NK-92 (cell line): ENCODE measurements around the gene SNRPA1.

Experiments
- DNase-seq: peaks from one replicate; lab custom pipeline; 2025; ENCODE audit not compliant: unreplicated experiment; lab: John Stamatoyannopoulos, UW

Gene SNRPA1

DNA sequence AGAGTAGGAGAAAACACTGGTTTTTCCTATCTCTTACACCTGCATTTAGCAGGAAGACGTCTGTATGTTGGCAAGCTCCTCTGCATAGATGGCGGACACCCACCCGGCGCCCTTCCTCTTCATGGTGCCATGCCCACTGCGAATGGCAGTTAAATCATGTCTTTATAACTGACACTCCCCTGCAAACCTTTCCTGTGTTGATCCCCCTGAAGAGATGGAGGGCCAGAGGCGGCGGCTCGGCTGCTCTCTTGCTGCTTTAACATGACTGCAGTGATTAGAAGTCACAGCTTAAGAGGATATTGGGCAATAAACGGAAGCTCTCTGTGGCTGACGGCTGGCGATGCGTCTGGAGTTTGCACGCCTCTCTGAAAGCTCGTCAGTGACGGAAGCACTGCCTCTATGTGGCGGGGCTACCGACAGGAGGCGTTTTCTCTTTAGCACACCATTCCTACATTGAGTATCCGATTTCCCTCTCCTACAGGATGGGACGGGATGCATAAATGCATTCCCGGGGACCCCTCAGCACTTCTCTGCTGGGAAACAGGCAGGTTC is 25.5 kb upstream of the SNRPA1 start:
- DNase-seq = no peak

DNA sequence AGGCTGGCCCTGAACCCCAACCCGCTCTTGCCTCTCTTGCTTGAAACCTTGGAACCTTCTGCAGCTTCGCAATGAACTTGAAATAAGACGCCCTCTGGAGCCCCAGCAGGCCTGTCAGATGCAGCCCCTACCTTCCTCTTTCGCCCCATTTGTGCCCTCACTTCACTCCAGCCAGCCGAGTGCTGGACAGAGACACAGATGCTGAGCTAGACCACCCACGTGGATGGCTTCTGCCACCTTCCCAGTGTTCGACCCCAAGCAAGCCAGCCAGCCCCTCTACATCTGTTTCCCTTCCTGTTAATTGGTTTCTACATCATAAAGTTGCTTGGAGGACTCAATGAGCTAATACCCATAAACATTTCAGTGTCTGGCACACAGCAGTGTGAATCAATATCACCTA is 23.8 kb upstream of the SNRPA1 start:
- DNase-seq = no peak

DNA sequence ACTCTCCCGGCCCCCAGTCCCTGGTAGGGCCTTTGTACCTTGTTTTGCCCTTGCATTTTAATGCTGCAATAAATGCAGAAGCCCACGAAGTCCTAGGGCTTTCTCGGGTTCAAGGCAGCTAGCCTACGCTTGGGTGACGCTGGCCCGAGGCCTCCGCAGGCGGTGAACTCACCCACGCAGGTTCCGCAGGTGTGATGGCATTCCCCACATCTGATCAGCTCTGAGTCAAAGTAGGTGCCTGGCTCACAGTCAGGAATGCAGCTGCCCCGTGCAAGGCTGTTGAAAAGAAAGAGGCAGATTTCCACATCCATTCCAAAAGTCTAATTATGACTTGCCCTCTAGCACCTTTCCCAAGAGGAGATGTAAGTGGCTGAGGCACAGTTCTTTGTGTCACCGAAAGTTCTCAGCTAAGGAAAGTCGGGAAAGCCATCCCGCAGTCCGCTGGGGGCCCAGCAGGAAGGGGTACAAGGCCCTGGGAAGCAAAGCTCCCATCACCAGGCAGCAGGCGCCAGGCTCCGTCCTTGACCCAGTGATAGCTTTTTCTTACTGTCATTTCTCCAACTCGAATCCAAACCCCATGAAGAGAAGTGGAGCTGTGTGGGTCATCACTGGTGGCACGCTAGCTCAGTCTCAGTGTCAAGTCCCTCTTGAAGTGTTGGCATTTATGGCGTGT is 23.2 kb upstream of the SNRPA1 start:
- no peak for DNase-seq

DNA sequence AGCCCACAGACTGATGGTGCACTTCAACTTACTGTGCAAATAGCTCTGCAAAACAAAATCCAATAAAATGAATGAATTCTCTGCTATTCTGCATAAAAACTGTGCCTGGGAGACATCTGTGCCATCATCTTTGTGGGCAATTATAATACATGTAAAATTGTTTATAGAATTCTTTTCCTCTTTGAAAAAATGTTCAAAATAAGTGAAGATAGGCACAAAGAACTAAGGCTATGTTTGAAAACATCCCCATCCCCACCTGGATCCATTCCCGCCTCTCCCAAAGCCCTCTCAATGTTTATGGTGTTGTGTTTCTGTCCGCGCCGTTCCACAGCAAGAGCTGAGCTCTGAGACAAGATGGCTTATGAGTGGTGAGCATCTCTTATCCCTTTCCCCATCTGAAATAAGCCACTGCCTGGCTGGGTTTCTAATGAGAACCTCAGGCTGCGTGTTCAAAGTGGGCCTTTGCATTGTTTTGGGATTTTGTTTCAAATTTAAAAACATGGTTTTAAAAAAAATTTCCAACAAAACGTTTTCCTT is 22.4 kb upstream of the SNRPA1 start:
- no peak for DNase-seq

DNA sequence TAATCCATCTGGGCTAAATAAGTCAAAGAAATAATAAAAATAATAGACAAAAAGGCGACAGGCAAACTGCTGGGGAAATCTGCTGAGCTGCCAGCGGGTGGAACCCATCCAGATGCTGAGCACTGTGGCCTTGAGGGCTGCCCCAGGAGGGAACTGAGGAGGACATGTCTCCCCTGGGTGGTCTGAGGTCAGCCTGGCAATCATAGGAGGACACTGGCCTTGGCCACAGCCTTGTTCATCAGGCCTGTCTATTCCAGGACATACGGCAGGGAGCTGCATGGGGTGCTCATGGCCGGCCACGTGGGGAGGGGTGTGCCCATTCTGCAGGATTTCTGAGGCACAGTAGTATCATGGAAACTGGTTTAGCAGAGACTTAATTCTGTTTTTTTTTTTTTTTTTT is 21.5 kb upstream of the SNRPA1 start:
- DNase-seq = no peak

DNA sequence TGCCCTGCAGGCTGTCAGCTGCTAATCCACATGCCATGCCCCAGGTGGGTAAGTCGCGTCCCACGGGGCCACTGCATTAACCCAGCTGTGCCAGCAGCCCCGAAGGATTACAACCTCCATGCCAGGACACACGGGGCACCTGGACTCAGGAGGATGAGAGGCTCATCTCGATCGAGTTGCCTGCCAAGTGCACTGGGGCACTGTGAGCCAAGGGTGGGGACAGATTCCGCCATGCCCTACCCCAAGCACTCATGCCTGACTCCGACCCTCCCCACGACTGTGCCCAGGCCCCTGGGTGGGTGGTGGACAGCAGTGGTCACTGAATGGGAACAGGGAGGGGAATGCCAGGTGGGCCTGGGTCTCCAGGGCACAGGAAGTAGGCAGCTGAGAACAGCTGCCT is 20.7 kb upstream of the SNRPA1 start:
- no peak for DNase-seq

DNA sequence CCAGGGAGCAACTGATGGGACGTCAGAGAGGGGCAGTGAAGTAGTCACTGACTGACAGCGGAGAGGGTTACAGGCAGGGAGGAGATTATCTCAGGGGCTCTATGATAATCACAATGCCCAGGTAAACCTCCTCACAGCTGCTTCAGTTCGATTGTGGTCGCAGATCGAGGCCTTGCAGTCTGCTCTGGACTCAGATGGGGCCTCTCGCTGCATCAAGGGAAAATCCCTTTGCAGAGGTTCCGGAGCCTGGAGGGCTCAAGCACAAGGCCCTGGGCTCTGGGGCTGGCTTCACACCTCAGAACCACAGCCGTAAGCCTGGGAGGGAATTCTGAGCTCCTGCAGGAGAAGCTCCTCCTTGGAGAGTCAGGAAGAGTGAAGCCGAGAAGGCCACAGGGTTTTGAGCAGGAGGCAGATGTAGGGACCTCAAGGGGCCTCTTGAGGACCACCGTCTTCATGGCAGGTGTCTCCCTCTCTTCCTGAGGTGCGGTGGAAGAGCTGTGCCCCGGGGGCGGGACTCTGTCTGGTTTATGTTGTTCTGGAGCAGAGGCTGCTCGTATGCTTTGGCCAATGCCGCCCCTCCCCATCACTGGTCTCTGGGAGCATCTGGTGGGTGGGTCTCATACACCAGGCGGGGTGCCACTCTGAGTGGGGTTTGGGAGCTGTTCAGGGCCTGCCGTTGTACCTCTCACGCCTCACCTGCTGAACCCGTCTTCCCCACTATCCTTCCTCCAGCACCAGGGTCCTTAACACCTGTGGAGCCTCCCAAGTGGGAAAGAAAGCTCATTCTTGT is 19.5 kb upstream of the SNRPA1 start:
- no peak for DNase-seq

DNA sequence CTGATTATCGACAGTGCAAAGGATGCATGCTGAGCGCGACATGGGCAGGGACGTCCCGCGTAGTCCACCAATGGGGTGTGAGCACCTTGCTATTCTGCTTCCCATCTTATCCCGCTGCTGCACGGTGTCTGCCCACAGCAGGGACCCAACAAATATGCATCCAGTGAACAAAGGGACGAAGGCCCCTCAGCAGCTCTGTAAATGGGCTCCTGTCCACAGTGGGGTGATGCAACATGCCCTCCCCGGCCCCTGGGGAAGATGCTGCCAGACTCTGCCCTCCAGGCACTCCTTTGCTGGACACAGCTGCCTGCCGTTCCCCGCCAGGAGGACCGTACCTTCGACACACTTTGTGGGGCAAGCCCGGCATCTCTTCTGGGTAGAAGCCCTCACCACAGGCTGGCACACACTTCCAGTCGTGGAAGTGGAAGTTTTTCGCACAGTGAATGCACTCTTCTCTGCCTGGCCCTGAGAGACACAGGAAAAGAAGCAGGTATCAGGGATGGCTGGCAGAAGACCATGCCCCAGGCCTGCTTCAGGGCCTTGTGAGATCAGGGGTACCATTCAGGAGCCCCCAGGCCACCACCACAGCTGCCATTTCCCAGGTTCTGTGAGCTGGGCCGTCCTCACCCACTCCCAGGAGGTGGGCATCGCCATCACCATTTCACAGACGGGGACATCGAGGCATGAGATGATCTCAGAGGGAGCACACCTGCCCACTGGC is 18.2 kb upstream of the SNRPA1 start:
- DNase-seq = no peak

DNA sequence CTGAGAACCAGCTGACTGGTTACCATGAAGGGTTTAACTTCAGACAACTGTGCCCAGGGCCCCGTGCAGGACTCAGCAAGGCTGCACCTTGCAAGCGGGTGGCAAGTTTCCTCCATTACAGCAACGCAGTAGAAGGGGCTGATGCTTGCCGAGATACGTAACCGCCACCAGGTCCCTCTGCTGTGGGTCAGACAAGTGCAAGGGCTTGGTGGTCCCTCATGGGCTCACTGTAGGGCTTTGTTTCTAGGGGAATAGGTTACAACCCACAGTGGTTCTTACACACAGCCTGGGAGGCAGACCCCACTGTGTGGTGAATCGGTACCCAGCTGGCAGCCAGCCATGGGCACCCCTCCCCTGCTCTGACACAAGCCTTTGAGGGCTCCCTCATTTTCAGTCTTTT is 15.5 kb upstream of the SNRPA1 start:
- DNase-seq = no peak

DNA sequence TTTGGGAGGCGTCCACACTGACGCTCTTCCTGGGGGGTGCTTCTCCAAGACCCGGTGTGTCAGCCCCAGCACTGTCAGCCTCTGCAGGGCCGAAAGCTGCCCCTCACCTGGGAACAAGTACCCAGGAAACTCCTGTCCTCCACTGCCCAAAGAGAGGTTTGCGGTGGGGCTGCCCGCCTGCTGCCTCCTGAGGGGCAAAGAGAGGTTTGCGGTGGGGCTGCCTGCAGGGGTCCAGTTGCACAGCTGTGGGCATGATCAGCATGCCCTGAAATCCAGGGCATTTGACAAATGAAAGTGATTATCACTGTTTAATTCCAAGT is 15.1 kb upstream of the SNRPA1 start:
- DNase-seq = no peak

DNA sequence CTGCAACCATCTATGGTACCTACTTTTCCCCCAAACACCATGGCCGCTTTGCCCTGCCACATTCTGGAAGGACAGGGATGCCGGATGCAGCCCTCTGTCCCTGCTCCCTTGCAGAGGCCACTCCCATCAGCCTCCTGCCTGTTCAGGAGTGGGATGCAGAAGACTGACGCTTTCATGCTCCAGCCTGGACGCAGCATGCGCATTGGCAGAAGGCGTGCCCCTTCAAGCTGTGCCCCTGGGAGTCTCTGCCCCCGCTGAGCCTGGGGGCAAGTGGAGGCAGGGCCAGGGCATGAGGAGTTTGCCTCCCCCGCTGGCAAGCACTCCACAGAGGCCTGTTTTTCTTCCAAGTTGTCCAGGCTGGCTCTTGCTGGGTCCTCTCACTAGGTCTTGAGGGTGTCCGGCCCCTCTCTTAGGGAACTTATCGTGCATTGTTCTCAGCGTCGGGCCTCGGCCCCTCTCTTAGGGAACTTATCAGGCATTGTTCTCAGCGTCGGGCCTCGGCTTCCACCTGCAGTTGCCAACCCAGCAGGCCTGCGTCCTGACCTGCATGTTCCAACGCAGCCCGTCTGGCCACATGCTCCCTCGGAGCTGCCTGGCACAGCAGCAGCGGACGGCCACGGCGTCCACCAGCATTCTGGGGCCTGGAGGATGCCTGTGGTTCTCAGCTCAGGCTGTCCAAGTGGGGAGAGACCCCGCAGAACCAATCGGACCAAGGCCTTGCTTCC is 14.6 kb upstream of the SNRPA1 start:
- no peak for DNase-seq

DNA sequence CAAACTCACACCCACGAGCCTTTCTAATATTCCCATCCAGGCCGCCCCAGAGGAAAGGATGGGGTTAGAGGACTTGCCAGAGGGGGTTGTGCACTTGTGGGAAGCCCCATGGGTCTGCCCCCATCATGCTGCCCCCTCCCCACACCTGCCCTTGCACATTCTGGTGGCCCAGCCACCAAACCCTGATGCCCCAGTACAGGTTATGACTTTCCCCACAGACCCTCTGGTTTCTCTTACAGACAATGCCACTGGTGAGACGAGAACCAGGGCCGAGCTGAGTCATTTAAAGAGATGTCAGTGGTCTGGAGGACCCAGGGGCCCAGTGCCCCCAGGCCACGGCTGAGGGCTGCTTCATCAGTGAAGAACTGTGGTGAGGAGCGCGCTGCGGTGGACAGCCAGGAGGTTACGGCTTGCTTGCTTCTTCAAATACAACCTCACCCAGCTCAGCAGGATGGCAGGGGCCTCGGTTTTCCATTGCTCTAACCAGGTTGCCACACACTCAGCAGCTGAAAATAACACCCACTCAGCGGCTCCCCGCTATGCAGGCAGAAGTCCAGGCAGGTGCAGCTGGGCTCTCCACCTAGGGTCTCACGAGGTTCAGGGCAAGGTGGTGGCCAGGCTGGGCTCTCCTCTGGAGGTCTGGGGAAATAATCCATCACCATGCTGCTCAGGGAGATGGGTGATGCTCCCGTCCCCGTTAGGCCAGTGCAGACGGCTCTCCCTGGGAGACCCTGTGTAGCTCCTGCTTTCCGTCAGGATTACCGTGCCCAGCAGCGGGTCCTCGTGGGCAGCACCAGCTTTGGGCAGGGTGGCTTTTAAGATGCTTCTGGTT is 13.8 kb upstream of the SNRPA1 start:
- no peak for DNase-seq

DNA sequence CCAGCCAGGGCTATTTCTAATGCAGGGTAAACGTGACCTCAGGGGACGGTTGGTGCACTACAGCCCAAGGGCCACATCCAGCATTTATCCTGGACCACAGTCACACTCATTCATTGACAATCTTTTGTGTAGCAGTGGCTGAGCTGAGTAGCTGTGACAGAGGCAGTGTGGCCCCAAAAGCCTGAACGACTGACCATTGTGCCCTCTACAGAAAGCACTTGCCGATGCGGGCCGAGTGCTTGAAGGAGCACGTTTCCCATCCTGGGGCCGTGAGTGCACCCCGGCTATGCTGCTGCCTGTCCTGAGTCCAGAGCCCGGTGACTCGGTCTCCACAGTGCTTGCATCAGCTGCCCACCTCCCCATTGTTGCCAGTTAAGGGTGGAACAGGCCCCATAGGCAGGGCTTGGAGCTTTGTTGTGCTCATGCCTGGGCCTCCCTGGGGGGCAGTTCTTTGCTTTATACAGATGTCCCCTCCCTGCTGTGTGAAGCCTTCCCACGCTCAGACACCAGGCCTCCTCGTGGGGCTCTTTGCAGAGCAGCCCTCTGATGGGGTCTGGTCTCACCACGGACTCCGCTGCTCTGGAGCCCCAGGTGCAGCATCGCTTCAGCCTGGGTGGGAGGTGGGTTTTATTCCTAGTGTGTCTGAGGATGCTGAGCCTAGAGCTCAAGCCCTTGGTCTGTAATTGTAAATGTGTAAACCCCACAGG is 13.0 kb upstream of the SNRPA1 start:
- no peak for DNase-seq

DNA sequence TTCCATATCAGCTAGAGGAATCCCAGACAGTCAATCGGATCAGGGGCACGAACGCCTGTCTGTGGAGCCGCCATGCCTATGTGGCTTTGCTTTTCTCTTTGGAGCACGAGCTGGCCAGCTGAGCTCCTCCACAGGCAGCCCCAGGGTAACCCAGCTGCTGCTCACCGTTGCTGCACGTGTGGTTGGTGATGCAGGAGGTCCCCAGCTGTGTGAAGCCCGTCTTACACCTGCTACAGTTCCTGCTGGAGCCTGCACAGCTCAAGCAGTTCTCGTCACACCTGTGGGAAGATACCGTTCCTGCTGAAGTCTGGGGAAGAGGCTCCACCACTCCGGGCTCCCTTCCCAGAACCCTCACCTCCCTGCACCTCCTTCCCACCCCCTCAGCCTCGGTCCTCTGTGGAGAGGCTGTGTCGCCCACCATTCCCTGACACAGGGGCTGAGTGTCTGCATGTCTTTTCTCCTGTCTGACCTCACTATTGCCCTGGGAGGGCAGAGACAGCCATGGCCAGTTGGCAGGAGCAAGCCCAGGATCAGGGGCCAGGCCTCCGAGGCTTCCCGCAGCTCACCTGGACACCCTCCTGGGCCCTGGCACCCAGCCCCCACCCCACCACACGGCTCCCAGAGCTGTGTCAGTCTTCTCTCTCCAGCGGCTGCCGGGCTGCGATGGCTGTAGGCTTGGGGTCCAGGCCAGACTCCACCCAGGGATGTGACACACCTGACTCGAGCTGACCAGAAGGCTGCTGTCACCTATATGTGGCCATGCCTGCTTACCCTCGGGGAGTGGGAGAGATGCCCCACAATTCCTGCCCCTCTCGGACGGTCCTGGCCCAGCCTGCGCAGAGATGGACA is 12.2 kb upstream of the SNRPA1 start:
- DNase-seq = no peak

DNA sequence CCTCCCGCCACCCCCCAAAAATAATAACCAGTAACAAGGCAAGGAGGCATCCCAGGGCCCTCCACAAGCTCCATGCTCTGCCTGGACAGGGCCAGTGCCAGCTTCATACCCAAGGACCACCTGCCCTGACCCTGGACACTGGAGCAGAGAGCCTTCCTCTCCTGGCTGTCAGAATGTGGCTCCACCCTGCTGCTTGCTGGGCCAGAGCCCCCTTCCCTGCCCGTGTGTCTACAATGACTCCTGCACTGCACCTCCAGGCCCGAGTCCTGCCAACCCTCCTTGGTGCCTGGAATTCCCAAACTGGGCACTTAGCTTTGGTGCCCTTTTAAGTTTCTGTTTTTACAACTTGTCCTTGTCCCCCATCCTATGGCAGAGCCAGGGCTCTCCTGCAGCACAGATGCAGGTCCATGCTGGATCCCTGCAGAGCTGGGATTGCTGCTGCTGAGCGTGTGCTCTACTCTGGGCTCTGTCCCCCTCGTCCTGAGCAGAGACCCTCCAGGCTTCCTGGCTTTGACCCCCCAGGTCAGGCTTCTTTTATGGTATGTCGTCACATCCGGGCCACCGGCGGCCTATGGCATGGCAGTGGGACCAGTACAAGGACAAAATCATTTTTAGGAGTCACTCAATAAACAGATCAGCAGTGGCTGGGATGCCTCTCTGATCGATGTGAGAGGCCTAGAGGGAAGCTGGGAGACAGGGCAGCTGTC is 11.4 kb upstream of the SNRPA1 start:
- no peak for DNase-seq

DNA sequence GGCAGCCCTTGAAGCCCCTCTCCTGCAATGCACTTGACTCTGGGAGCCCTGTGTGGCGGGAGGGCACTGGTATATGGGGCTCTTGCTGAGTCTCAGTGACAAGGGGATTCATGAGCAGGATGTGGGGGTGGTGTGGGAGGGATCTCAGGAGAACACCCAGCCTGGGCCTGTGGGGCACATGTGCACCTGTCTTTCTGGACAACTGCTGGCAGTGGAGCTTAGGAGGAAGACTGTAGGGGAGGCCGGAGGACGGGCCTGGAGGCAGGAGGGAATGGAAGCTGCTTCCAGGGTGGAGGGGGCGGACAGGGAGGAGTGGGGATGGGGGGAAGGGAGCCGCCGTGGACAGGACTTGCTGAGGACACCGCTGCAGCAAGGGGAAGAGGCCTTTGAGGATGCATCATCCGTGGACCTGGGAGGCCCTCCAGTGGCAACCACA is 10.8 kb upstream of the SNRPA1 start:
- DNase-seq = no peak

DNA sequence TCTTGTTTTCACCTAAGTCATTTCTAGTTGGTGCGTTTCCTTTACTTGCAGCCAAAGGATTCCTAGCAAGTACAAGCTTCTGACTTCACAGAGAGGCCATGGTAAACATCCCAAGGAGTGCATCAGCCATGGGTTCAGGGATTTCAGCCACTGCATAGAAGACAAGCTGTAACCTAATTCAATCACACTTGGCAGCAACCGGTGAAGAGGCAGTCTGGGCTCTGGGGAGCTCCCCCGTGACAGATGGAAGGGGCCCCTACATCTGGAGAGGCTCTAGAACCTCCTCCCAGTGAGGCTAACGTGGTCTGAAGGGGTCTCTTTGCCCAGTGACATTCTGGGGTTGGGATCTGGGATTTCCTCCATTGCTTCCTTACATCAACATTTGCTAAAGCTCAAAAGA is 8.4 kb upstream of the SNRPA1 start:
- no peak for DNase-seq
